GM23338 (cell line): ENCODE data around the gene ANKRD18B.

Source experiments
- CTCF ChIP-seq, 2 experiments: fragments of 200-600 bp in 1 of 2; sonication (generic) in 1 of 2; conservative IDR thresholded peaks; 2 replicates each; pipeline versions ENCODE4 v1.5.1 to v1.6.1; 2016 to 2017; ENCODE audit warnings: antibody characterized with exemption in 2 of 2, low read depth in 2 of 2, mild to moderate bottlenecking in 2 of 2, moderate library complexity in 1 of 2
- EZH2 ChIP-seq: fragments of 200-600 bp; sonication (generic); IDR thresholded peaks from one replicate; pipeline ENCODE4 v1.8.0; 2017; ENCODE audit warnings: antibody characterized with exemption, mild to moderate bottlenecking, low read depth; ENCODE audit not compliant: unreplicated experiment

DNA sequence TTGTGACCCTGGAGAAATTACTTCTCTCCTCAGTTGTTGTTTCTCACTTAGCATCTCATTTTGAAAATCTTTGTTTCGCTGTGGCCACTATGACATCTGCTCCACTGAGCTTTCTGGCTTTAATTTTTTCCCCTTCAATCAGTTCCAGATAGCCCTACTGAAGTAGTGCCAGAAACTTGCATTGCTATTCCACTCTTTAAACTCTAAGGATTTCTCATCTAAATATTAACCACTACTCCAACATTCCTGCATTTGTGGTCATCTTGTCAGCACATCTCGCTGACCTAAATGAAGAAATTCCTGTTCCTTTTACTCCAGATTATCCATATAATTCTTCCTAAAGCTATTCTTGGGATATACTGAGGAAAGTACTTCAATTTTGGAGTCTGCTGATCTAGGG lies 35.0 kb upstream of the ANKRD18B start:
- TF ChIP-seq CTCF (conservative IDR thresholded peaks at IDR 0.05; ENCODE audit: low read depth in 2 of 2) (no peak), EZH2 (no peak)
